ENCODE measurements around the gene COL13A1.
A peak's percentile ranks its signal among the peaks of the same experiment; 100 is the strongest.

Gene COL13A1

DNA sequence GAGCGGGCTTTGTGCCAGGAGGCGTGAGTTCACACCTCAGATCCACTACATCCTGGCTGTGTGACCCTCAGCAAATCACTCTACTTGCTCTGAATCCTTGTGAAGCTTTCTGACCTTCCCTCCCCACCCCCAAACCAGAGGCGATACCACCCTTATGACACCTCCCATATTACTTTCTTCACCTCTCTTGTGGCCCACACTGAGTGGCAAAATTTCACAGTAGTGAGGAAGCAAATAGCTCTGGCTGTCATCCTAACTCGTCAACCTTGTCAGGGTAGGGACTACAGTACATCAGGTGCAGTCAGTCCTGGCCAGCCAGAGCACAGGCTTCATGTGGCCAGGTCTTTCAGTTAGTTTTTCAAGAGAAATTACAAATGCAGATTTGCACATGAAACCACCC lies 19.1 kb downstream of the COL13A1 start:
- DNase-seq (ENCODE audit: low spot score): no peak

DNA sequence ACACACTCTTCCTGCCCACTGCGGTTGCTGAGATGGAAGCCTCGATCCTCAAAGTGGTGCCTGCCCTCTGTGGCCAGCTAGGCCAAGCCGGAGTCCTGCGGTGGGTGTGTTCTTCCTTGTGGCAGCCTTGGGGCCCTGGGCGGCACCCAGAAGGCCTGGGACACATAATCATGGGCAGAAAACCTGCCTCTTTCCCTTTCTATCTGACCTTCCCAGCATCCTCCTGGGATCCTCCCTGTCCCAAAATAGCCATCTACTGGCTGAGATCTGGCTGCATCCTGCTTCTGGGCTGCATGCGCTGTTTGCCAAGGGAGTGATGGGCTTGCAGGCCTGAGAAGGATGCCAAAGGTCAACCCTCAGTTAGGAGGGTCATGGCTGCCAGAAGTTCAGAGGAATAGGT lies 23.9 kb downstream of the COL13A1 start:
- DNase-seq (ENCODE audit: low spot score): no peak

DNA sequence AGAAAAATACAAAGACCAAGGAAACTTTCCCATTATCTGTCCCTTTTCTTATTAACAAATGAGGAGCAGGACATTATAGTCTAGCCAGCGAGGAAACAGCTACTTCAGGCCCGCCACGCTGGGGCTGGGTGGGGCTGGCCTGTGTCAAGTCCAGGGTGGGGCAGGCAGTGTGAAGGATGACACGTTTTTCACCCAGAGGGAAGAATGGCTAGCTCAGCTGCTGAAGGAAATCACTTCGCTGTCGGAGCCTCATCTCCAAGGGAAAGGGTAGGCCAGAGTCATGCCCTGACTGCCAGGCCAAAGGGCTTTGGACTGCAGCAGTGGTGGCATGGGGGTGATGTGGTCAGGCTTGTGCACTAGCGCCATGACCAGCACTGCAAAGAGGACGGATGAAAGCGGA lies 24.4 kb downstream of the COL13A1 start:
- DNase-seq (ENCODE audit: low spot score): no peak

DNA sequence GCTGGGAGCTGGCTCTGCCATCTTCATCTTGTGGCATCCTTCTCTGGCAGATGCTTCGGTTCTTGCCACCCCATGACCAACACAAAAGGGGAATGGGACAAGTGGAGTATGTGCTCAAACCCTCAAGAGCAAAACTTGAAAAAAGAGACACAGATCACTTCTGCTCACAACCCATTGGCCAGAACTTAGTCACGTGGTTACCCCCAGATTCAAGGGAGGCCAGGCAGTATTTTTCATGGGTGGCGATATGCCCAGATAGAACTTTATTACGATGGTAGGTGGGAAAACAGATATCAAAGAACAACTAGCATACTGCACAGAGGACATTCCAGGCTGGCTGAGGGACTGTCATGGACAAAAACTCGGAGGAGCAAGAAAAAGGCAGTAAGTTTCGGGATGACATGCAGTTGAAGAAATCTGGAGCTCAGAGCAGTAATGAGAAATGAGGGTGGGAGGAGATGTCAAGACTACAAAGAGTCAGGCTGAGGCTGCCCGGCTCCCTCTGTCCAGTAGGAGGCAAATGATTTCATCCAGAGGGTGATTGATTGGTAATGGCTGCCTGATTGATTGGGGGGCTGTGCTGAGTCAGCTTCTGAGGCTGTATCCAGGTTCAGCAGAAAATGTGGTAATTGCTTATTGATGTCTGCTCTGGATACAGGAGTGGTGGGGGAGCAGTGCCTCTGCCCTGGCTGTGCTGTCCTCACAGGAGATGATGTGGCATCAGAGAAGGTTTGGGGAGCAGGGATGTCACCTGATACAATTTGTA lies 25.3 kb downstream of the COL13A1 start:
- DNase-seq (ENCODE audit: low spot score): no peak

DNA sequence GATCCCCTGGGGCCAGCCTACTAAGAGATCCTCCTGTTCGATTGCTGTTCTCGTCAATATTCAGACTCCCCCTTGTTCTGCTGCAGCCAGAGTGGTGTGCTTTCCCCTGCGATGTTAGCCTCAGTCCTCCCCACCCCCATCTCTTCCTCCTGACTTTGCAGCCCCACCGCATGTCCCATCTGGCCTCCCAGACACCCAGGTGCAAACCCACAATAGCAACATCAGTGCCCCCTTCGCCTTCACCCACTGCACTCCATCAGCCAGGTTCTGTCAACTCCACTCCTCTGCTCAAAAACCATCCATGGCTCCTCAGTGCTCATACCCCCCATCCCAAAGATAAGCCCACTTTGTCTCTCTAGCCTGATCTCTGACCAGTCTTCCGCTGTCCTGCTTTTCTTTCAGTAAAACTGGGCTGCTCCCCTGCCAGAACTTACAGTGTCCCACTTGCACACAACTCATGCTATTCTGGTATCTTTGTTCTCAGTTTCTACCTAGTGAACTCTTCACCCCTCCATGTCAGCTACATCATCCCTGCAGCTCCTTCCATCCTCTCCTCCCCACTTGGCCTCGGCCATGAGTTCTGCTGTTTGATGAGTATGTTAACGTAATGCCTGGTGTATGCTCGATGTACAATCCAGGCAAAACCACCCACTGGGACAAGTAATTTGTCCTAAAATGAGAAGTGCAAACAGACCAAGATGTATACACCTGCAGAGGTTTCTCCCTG lies 26.6 kb downstream of the COL13A1 start:
- no peak for DNase-seq (ENCODE audit: low spot score)

DNA sequence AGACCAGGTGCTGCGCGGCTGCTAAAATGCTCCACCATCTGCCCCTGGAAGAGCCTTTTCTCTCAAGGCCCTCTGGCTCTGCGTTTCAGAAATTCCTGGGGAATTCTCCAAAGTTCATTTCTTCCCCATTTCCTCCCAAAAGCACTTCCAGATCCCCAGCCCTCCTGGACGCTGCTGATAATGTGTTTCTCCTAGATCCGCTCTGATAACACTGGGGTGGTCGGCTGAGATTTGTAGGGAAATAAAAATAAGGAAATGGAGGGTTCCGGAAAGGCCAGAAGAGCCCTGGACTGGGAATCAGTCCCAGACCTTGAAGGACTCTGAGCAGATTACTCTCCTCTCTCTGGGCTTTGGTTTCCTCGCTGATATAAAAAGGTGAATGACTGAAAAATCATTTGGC lies 28.1 kb downstream of the COL13A1 start:
- no peak for DNase-seq (ENCODE audit: low spot score)

DNA sequence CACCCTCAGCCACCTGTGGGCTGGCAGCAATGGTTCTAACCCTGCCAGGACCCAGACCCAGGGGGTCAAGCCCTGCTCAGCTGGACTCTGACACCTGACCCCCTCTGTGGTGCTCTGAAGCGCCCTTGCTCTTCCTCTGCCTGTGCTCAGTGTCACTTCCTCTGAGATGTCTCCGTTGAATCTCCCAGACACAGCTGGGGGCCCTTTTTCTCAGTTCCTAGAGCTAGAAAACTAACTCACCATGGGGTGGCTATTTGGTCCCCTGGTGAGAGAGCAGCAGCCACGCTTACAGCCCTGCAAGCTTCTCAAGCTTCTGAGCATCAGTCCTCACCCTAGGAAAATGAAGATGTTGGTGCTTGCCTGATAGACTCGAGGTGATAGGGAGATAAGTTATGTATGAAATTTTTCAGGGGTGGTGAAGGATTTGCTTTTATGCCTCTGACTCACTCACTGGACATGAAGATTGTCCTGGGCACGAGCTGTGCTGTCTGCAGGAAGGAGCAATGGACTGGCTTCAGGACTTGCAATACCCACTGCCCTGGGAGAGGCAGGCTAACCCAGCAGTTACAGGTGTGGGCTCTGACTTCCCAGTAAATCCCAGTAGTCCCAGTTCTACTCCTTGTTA lies 29.6 kb downstream of the COL13A1 start:
- peak; percentile 42 for DNase-seq (ENCODE audit: low spot score)

DNA sequence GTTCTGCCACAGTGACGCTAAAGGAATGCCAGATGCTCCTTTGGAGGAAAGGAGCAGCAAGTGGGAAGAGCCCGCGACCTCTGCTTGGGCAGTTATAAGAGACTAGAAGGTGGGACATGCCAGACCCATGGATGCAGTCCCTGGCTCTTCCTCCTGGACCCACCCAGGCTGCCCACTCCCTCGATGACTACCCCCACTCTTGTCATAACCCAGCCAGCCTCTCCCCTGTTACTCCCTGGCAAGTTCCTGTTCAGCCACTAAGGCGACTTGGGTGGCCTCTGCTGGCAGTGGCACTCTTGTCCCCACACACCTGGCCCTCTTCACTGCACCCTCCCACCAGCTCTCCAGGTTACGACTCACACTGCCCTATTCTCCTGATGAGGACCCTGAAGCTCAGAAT lies 33.5 kb downstream of the COL13A1 start:
- no peak for DNase-seq (ENCODE audit: low spot score)

DNA sequence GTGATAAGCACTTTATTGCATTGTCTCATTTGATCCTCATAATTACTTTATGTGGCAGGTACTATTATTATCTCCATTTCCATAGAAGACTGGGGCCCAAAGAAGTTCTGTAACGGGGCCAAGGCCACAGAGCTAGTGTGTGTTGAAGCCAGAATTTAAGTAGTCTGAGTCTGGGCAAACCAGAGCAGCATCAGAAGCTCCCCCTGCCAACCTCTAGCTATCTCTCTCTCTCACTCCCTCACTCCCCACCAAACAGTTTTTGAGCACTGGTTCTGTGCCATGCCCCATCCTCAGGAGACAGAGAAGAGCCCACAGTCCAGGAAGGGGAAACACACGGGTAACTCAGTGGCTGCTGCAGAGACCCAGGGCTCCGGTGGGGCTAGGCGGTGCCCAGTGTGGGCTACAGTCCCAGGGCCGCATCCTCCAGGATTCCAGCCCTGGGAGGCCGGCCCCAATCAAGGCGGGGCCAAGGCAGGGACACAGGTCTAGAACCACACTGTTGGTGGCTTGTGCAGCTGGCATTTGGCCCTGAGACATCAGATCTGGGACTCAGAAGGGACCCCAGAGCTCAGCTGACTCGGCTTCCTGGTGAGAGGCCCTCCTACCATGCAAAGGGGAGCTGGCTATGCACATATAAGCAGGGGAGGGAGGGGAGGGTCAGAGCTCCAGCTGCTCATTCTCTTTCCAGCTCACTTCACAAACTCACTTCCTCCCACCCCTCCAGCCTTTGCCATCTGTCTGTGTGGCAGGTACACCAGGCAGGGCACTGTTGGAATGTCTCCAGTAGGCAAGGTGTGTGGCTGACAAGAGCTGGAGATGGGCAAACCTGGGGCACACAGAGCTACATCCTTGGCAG lies 34.4 kb downstream of the COL13A1 start:
- DNase-seq (ENCODE audit: low spot score): no peak

DNA sequence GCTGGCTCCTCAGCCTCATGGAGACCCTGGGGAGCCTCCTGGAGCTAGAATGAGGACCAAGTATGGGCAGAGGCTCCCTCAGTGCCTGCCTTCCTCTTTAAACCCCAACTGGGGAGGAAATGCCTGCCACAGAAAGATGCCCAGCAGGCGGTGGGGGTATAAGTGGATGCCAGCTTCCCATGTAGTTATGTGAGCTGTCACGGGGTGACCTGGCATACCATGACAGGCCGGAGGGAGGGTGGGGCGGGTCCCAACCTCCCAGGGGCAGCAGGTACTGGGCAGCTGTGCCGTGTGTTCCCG lies 35.0 kb downstream of the COL13A1 start:
- no peak for DNase-seq (ENCODE audit: low spot score)

DNA sequence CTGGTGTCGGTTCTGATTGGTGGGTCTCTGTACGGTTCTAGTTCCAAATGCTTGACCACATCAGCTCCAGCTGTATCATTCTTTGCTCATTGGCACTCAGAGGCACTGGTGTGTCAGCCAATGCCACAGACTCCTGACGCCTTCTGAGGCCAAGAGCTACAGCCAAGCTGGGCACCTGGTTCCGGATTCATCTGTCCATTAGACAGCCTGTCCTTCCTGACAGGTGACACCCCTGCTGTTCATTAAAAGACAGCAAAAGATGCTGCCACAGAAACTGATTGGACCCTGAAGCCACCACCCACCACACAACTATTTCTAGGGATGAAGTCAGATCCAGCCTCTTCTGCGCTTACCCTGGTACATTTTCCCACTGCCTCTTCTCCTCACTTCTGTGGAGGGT lies 35.6 kb downstream of the COL13A1 start:
- no peak for DNase-seq (ENCODE audit: low spot score)

DNA sequence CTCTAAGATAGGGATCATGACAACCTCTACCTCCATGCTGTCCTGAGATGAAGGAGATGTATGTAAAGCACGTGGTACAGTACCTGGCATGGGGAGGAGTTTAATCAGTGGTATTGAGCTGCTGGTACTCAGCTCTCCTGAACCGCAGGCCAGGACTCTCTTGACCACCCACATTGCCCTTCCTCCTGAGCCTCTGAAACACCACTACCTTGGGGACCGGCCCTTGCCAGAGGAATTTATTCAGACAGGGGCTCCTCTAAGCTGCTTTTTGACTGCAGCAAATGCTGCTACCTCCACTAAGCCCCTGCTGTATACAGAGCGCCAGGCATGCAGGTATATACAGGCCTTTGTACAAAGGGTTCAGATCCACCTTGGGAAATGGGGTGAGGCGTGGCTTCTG lies 36.7 kb downstream of the COL13A1 start:
- DNase-seq (ENCODE audit: low spot score): no peak

DNA sequence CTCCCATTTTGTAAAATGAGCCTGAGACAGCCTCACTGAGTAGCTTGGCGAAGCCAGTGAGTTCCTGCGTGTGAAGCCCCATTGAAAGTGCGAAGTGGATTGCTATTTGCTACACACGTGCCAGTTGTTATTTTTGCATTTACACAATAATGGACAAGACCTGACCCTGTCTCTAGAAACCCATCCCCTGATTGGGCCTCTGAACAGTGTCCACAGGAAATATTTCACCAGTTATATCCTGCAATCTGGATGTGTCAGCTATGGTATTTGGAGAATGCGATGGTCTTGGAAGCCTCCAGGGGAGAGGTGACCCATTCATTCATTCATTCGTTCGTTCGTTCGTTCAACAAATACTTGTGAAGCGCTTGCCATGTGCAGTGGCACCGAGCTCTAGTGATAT lies 37.1 kb downstream of the COL13A1 start:
- DNase-seq (ENCODE audit: low spot score): peak; percentile 66

DNA sequence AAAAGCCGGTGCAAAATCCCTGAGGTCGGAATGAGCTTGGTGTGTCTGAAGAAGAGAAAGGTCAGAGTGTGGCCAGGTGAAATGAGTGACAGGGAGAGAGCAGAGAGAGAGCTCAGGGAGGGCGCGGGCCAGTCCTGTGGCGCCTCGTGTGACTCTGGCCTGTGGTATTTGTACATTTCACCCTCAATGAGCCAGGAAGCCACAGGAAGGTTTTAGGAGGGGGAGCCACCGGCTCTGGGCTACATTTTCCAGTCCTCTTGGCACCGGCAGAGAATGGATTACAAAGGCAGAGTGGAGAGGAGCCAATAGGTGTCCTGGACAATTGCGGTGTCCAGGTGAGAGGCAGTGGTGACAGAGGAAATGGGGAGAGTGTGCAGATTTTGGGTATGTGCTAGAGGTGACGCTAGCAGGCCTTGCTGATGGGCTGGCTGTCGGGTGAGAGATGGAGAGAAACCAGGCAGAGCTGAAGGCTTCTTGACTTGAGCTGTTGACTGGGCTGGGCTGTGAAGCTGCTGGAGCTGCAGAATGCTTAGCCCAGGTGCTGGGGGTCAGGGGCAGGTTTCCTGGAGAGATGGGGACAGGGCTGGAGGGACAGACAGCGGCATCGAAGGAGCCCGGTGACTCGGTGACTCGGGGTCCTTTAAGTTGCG lies 38.1 kb downstream of the COL13A1 start:
- DNase-seq (ENCODE audit: low spot score): peak; percentile 92

DNA sequence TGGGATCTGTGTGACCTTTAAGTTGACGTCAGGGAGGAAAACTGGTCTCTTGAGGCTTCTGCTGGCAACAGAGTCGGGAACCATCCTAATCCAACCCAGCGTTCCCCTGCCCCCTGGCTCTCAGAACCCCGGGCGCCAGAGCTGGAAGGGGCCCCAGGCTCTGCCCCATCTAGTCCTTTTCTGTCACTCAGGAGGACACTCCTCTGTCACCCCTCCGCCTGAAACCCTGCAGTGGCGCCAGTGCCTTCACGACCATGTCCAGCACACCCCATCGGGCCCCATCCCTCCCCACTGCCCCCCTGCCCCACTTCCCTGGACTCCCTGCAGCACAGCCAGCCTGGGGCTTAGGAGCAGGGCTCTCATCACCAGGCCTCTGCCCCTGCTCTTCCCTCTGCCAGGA lies 39.1 kb downstream of the COL13A1 start:
- no peak for DNase-seq (ENCODE audit: low spot score)

DNA sequence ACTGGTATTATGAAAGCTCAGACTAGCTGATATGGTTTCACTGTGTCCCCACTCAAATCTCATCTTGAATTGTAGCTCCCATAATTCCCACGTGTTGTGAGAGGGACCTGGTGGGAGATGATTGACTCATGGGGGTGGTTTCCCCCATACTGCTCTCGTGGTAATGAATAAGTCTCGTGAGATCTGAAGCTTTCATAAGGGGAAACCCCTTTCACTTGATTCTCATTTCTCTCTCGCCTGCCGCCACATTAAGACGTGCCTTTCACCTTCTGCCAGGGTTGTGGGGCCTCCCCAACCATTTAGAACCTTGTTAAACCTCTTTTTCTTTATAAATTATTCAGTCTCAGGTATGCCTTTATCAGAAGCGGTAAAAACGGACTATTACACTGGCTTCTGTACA lies 40.3 kb downstream of the COL13A1 start:
- no peak for DNase-seq (ENCODE audit: low spot score)

DNA sequence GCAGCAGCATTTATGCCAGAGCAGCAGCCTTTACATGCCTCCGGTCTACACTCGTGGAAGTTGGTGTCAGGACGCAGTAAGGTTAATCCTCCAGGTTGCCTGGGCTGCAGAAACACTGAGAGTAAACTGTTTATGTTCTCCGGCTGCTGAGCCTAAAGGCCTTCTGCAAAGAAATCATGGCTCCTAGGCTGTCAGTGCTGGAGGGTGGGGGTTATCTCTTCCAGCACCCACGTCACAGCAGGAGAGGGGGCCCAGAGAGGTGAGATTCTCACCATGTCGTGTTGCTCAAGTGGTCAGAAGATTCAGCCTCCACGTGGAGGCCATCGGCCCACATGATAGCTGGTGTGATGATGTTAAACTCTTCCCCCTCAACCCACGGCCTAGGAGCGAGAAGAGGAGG lies 41.2 kb downstream of the COL13A1 start:
- no peak for DNase-seq (ENCODE audit: low spot score)

DNA sequence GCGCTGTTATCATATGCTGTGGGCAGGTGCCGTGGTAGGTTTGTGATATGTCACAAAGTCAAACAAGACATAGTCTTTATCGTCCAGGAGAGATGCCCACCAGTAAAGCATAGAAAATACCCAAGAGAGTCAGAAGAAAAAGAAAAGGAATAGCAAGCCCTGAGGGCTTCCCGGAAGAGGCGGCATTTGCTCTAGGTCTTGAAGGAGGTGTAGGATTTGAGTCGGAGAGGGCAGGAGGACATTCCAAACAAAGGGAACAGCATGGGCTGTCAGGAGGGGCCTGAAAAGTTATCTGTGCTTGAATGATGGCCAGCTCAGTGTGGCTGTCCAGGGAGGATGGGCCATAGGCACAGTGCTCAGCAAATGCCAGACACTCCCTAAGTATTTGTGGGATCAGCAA lies 42.2 kb downstream of the COL13A1 start:
- DNase-seq (ENCODE audit: low spot score): no peak

DNA sequence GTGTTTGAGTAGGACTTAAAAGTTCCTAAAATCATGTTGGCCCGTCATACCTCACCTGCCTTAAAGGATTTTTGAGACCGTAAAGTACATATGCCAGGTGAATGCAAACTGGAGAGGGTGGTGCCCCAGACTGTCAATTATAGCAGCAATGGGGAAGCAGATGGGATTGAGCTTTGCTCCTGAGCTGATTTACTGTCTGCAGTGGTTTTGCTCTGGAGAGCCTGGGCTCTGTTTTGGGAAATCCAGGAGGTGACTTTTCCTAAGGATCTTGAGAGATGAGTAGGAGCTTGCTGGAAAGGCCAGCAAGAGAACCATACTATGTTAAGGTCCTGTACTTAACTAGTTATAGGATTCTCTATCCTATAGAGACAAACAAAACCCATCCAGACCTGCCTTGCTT lies 43.0 kb downstream of the COL13A1 start:
- DNase-seq (ENCODE audit: low spot score): no peak

DNA sequence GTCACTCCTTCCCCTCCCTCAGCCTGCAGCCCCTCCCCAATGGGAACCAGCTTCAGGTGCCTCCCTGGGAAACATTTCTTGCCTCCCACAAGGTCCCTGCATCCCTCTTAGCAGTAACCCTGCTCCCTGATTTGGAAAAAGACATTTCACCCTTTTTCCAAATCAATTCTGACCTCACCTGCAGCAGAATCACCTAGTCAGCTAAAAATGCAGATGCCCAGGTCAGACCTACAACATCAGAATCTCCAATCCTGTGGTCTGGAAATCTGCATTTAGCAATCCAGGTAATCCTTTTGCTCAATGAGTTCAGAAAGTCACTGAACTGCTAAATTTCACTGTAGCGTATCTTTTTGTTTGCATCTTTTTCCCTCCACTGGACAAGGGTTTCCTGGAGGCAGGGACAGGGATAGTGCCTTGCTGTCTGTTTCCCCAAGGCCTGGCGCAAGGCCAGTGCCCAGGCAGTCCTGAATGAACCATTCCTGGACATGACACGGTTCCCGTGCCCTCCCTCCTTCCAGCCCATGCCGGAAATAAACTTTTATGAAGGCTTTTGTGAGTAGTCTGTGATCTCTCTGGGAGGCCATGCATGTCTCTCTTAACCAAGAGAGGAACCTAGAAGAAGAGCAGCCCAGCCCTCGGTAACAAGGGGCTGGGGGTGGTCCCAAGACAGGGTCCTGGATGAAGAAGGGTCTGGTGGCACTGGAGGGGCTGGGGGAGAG lies 44.0 kb downstream of the COL13A1 start:
- peak; percentile 57 for DNase-seq (ENCODE audit: low spot score)

DNA sequence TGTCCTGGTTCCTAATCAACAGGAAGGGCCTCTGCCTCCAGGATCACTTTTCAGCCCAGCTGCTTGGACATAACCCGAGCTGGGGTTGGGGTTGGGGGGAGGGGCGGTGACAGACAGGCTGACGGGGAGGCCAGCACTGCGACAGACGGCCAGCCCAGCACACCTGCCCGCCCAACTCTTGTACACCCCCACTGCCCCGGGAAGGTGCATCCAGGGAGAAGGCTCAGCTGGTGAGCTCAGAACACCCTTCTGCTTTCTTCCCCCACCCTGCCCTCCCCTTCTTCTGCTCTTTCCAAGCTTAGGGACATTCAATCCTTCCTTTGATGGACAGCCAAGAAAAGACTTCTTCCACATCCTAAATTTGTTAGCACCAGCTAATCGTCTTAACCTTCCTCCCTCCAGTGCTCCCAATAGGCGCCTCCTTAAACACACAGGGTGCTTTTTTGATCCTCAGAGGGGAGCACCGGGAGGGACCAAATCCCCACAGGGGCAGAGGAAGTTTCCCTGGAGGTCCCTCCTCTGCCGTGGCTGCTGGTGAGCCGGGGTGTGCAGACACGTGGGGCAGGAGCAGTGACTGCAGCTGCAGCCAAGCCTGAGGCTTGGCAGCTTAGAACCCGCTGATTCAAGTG lies 44.7 kb downstream of the COL13A1 start:
- peak; percentile 60 for DNase-seq (ENCODE audit: low spot score)

All from AG20443 (cell line).